ENCODE results near the gene PLPPR5. TPM values are rescaled to one million over a fixed set of nuclear protein-coding genes. Genes with fewer than 3 reads are reported as not detected.

Gene PLPPR5
- total and polyA plus RNA-seq, 2 of the 8 experiments (the other 6 are each of a cell fraction or from before 2014, with no cell fraction given): 1.9 to 5.6 TPM

DNA sequence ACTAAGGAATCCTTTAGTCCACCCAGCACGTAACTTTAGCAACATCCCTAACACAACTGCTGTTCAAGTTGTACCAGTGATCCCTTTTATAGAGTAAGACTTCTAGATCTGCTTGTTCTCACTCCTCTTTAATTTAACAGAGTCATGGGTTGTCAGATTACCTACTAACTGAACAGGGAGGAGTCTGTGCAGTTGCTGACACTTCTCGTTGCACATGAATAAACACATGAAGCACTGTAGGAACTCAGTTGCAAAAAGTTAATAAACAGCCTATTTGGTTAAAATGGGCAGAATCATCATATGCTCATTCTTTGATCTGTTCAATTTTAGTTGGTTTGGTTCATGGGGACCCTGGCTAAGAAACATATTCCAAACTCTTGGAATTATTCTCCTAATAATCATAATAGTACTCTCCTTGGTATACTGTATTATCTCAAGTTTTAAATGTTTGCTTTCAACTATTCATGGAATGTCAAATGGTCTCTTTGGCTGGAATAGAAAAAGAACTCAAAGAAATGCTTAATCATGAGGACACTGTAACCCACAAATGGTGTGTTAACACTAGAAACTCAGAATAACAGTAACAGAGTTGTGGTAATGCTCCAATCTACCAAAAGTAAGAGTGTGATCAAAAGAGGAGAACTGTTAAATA, 15.6 kb downstream of the PLPPR5 start:
- H3K9me3 ChIP-seq (ENCODE audit: insufficient read depth in 2 of 2, low read depth in 1 of 2, low read length in 1 of 2): peaks cover 1 to 5% of the 10 kb centered on the region in 2 experiments; a peak in 1 of 4 replicates
- no peak overlapping the region for H3K9ac ChIP-seq (replicated peaks in 1 of 4; ENCODE audit: extremely low read depth in 1 of 4, low read depth in 3 of 4, low read length in 3 of 4)
- POLR2A ChIA-PET (ENCODE audit: partially characterized antibody): no interaction called here
- H3K23ac ChIP-seq (ENCODE audit: insufficient read length): no peak overlapping the region
- H2BK12ac ChIP-seq (ENCODE audit: low read depth, low read length): no peak overlapping the region
- H3K27ac ChIP-seq (ENCODE audit: low read depth, low read length): no peak overlapping the region
- H3K36me3 ChIP-seq (ENCODE audit: control insufficient read depth in 2 of 4, insufficient read depth in 4 of 4, low read length in 3 of 4): no peaks in the 10 kb centered on the region; a peak in 1 of 8 replicates
- H3K27me3 ChIP-seq (replicated peaks in 1 of 4; ENCODE audit: control insufficient read depth in 3 of 4, extremely low read depth in 1 of 4, insufficient read depth in 3 of 4, low read length in 3 of 4): no peaks in the 10 kb centered on the region
- H3K18ac ChIP-seq (ENCODE audit: extremely low read depth, low read length): no peak overlapping the region
- FAIRE-seq (no peak), DNase-seq (ENCODE audit: low read depth in 1 of 2, low spot score in 2 of 2) (no peak)
- no peak overlapping the region for H2BK120ac ChIP-seq (replicated peaks; ENCODE audit: low read depth, low read length)
- no peak overlapping the region for H2BK5ac ChIP-seq (ENCODE audit: low read depth, low read length)
- H3K4me2 ChIP-seq (ENCODE audit: insufficient read depth in 1 of 2, low read depth in 2 of 2, low read length in 2 of 2): no peak overlapping the region
- H3K56ac ChIP-seq (replicated peaks; ENCODE audit: insufficient read length, low read depth, low read length): no peak overlapping the region
- no peak overlapping the region for H4K8ac ChIP-seq (ENCODE audit: extremely low read depth, insufficient read depth, low read length)
- H2BK15ac ChIP-seq (ENCODE audit: low read length): no peak overlapping the region
- no peak overlapping the region for H4K91ac ChIP-seq (replicated peaks; ENCODE audit: insufficient read length, low read length)
- no peak overlapping the region for H3K14ac ChIP-seq (ENCODE audit: insufficient read length)
- H3K79me1 ChIP-seq (ENCODE audit: low read depth, low read length): no peaks in the 10 kb centered on the region
- no peak overlapping the region for H2BK20ac ChIP-seq (ENCODE audit: low read length)
- no peak overlapping the region for H3K4ac ChIP-seq (replicated peaks; ENCODE audit: insufficient read length, low read depth, low read length)
- no peak overlapping the region for H2AK5ac ChIP-seq (ENCODE audit: low read depth, low read length)
- WGBS, 2 experiments (ENCODE audit: extremely low coverage in 1 of 2, insufficient coverage in 1 of 2, insufficient read length in 1 of 2, insufficient replicate concordance in 2 of 2, low coverage in 1 of 2, low lambda C conversion rate in 2 of 2, missing lambda C conversion rate in 1 of 2): 89% methylated on average over 2 of the region's 2 CpGs; no CpG with 5 or more reads in 1 of the 2 experiments
- no peaks in the 10 kb centered on the region for H4K20me1 ChIP-seq (replicated peaks in 1 of 2; ENCODE audit: control insufficient read depth in 1 of 2, insufficient read depth in 2 of 2, low read length in 2 of 2)
- H3K23me2 ChIP-seq (ENCODE audit: low read depth, low read length): no peaks in the 10 kb centered on the region; the same call in 1 of the 2 replicates
- no peak overlapping the region for H3K4me3 ChIP-seq (ENCODE audit: extremely low read depth in 1 of 4, insufficient read depth in 2 of 4, low read depth in 3 of 4, low read length in 4 of 4)
- H4K5ac ChIP-seq (ENCODE audit: insufficient read length, low read depth, low read length): no peak overlapping the region
- CTCF ChIA-PET (ENCODE audit: partially characterized antibody): interaction anchor here (1.2 to 3.6 kb wide), 3 partner anchors 10 to 117 kb away, joined by 3 to 22 read pairs (median 17); partner anchors contain the start of gene PLPPR5
- no peaks in the 10 kb centered on the region for H3K79me2 ChIP-seq (ENCODE audit: control insufficient read depth in 1 of 2, insufficient read depth in 2 of 2, low read length in 2 of 2)
- peaks cover 0 to 6% (median 2%) of the 10 kb centered on the region in 4 experiments; a peak in 2 of 7 replicates for H3K4me1 ChIP-seq (replicated peaks in 1 of 4; ENCODE audit: control insufficient read depth in 3 of 4, insufficient read depth in 4 of 4, low read length in 3 of 4)
- H2AFZ ChIP-seq (ENCODE audit: low read length): no peak overlapping the region
- TF ChIP-seq RFX5 (IDR thresholded peaks at IDR 0.05; ENCODE audit: borderline replicate concordance, low read depth, low read length): no peak
- no peak for TF ChIP-seq PHF8 (conservative IDR thresholded peaks at IDR 0.05; ENCODE audit: low read depth, low read length)
- TF ChIP-seq GABPA (IDR thresholded peaks at IDR 0.05; ENCODE audit: borderline replicate concordance, insufficient read depth, low read length): no peak
- no peak for TF ChIP-seq KDM4A (IDR thresholded peaks at IDR 0.05; ENCODE audit: low read depth, low read length, severe bottlenecking)
- no peak for TF ChIP-seq TCF12 (IDR thresholded peaks at IDR 0.05; ENCODE audit: low read depth, low read length)
- no peak for TF ChIP-seq GTF2F1 (IDR thresholded peaks at IDR 0.05; ENCODE audit: borderline replicate concordance, low read depth, low read length)
- TF ChIP-seq CHD2 (IDR thresholded peaks at IDR 0.05; ENCODE audit: low read length): no peak
- TF ChIP-seq, protein P1, sequence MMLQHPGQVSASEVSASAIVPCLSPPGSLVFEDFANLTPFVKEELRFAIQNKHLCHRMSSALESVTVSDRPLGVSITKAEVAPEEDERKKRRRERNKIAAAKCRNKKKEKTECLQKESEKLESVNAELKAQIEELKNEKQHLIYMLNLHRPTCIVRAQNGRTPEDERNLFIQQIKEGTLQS (IDR thresholded peaks at IDR 0.05; ENCODE audit: insufficient read depth, low read depth, low read length): no peak
- TF ChIP-seq, protein P2, sequence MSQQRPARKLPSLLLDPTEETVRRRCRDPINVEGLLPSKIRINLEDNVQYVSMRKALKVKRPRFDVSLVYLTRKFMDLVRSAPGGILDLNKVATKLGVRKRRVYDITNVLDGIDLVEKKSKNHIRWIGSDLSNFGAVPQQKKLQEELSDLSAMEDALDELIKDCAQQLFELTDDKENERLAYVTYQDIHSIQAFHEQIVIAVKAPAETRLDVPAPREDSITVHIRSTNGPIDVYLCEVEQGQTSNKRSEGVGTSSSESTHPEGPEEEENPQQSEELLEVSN (IDR thresholded peaks at IDR 0.05): no peak
- no peak for TF ChIP-seq SIRT6 (IDR thresholded peaks at IDR 0.05; ENCODE audit: low read length)
- TF ChIP-seq NANOG (IDR thresholded peaks at IDR 0.05; ENCODE audit: insufficient read depth, low read depth, low read length, poor library complexity, severe bottlenecking): no peak
